HG02763 (cell line): ENCODE results near the gene SPRYD3.

Source experiments
- ATAC-seq: cut with Tn5 transposase; IDR thresholded peaks from one replicate; pipeline ENCODE4 v1.9.1; 2021; ENCODE audit warnings: mild to moderate bottlenecking, moderate library complexity; ENCODE audit not compliant: unreplicated experiment

The SPRYD3 gene

DNA sequence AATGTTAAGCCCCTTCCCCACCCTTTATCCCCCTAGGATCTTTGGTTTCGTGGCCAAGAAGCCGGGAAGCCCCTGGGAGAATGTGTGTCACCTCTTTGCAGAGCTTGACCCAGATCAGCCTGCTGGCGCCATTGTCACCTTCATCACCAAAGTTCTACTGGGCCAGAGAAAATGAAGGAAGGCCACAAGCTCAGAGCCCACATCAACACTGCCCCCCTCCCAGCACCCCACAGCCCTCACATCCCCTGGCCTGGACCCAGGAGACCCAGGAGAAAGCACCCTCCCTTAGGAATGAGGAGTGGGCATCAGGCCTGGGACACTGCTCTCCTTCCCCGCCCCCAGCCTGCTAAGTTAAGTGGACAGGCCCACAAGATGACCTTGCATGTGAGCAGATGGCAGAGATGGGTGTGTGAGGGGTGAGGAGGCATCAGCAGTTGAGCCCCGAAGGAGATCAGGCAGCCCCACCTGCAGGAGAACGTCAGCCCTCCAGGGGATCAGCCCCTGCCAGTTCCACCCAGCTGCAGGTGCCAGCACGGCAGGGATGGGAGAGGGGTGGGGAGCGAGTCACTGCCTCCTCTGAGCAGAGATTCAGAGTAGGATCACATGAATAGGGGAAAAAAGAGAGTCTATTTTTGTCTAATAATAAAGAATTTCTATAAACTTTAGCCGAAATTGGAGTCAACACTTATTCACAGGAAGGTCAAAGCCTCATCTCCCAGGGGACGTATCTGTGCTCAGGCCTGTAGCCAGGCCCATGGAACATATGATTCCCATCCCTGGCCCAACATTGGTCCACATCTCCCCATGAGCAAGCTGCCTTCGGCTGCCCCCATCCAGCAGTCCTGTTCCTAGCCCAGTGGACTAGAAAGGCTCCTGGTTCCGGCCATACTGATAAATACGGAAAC lies 15.2 kb downstream of the SPRYD3 start:
- ATAC-seq, result no peak

DNA sequence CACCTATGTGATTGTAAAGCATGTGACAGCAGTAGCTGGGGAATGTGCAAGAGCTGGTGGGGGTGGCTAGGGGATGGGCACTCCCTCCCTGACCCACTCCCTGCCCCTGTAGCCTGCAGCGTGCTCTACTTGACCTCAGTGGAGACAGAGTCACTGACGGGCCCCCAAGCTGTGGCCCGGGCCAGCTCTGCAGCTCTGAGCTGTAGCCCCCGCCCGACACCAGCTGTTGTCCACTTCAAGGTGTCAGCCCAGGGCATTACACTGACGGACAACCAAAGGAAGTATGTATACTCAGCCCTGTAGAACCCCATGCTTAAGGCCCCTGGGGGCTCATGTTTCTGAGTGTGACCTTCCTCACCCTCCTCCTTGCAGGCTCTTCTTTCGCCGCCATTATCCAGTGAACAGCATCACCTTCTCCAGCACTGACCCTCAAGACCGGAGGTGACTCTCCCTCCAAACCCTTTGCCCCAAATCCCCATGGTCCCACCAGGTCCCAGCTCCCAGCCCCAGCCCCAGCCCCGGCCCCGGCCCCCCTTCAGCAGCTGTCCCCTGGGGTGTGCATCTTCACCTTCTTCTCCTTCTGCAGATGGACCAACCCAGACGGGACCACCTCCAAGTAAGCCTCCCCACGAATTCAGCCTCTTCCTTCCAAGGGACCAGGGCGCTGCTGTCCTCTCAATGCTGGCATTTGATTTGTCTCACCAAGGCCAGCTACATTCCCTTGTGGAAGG lies 16.0 kb downstream of the SPRYD3 start:
- ATAC-seq, result no peak

DNA sequence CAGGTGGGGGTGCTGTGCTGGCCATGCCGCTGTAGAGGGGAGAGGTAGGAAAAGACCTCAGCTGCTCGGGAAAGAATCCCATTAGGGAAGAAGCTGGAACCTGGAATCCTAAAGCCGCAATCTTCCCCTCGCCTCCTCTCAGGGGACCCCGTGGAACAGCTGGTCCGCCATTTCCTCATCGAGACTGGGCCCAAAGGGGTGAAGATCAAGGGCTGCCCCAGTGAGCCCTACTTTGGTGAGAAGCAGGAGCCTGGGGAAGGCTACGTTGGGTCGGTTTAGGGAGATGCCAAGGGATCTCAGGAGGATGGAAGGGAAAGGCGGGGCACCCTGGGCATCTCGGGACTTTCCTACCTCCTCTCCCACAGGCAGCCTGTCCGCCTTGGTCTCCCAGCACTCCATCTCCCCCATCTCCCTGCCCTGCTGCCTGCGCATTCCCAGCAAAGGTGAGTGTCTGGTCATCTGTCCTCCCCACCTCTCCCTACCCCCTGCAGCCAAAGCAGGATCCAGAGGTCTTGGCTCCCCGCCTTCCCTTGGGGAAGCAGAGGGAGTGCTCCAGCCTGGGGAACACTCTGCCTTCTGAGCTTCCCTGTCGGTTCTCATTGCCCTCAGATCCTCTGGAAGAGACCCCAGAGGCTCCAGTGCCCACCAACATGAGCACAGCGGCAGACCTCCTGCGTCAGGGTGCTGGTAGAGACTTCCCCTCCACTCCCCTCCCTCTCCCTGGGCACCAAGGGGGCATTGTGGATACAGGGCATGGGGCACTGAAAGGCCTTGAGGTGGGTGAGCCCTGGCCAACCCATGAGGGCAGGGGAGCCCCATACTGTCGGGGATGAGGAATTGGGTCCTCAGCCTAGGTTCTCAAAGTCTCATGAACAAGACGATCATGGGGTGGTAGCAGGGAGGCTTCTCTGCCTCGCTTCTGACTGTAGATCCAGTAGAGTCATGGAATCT lies 16.9 kb downstream of the SPRYD3 start:
- no peak for ATAC-seq

DNA sequence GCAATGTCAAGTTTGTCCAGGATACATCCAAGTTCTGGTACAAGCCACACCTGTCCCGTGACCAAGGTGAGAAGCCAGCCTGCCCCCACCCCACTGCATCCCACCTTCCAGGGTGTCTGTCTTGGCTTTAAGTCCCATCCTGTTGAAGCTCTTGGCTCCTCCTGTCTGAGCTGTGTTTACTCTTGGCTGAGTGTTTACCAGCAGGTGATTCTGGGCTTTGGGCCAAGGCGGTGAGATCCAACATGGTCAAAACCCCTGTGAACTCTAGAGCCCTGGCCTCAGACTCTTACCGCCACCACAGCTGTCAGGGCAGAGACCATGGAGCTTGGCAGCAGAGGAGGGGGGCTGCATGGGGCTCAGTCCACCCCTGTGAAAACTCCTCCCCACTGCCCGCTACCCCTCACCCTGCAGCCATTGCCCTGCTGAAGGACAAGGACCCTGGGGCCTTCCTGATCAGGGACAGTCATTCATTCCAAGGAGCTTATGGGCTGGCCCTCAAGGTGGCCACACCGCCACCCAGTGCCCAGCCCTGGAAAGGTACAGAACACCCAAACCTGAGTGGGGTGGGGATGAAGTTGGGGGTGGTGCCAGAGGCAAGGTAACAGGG lies 17.7 kb downstream of the SPRYD3 start:
- no peak for ATAC-seq

DNA sequence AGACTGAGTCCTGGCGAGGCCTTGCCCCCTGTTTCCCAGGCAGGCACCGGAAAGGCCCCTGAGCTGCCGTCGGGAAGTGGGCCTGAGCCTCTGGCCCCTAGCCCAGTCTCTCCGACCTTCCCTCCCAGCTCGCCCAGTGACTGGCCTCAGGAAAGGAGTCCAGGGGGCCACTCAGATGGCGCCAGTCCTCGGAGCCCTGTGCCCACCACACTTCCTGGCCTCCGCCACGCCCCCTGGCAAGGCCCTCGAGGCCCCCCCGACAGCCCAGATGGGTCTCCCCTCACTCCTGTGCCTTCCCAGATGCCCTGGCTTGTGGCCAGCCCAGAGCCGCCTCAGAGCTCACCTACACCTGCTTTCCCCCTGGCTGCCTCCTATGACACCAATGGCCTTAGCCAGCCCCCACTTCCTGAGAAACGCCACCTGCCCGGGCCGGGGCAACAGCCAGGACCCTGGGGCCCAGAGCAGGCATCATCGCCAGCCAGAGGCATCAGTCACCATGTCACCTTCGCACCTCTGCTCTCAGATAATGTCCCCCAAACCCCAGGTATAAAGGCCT lies 18.4 kb downstream of the SPRYD3 start:
- ATAC-seq, result no peak

DNA sequence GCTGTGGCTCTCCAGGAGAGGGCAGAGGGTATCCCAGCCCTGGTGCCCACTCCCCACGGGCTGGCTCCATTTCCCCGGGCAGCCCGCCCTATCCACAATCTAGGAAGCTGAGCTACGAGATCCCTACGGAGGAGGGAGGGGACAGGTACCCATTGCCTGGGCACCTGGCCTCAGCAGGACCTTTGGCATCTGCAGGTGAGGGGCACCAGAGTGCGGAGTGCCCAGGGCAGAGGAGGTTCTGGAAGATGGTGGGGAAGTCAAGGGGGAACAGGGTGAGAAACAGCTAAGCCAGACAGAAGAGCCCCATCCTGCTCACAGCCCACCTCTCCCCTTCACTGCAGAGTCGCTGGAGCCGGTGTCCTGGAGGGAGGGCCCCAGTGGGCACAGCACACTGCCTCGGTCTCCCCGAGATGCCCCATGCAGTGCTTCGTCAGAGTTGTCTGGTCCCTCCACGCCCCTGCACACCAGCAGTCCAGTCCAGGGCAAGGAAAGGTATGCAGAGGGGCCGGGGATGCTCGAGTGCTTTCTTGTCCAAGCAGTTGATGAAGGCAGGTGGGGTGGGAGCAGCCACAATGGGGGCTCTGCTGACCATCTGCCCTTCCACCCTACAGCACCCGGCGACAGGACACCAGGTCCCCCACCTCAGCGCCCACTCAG lies 19.0 kb downstream of the SPRYD3 start:
- ATAC-seq, result no peak

DNA sequence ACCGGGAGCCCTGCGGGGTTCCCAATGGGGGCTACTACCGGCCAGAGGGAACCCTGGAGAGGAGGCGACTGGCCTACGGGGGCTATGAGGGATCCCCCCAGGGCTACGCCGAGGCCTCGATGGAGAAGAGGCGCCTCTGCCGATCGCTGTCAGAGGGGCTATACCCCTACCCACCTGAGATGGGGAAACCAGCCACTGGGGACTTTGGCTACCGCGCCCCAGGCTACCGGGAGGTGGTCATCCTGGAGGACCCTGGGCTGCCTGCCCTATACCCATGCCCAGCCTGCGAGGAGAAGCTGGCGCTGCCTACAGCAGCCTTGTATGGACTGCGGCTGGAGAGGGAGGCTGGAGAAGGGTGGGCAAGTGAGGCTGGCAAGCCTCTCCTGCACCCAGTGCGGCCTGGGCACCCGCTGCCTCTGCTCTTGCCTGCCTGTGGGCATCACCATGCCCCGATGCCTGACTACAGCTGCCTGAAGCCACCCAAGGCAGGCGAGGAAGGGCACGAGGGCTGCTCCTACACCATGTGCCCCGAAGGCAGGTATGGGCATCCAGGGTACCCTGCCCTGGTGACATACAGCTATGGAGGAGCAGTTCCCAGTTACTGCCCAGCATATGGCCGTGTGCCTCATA lies 19.6 kb downstream of the SPRYD3 start:
- ATAC-seq, result no peak

DNA sequence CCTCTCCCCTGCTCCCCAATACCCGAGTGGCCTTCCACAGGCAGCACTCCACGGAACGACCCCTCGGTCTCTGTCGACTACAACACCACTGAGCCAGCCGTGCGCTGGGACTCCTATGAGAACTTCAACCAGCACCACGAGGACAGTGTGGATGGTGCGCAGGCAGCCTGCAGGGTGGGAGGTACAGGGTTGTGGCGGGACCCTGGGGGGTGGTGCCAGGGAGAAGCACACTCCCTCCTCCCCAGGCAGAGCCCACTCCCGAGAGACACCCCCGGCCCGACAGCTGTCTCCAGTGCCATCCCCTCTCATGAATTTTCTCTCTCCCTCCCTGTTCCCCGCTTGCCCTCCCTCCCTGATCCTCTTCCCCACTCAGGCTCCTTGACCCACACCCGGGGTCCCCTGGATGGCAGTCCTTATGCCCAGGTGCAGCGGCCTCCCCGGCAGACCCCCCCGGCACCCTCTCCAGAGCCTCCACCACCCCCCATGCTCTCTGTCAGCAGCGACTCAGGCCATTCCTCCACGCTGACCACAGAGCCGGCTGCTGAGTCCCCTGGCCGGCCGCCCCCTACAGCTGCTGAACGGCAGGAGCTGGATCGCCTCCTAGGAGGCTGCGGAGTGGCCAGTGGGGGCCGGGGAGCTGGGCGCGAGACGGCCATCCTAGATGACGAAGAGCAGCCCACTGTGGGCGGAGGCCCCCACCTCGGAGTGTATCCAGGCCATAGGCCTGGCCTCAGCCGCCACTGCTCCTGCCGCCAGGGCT lies 20.3 kb downstream of the SPRYD3 start:
- no peak for ATAC-seq

DNA sequence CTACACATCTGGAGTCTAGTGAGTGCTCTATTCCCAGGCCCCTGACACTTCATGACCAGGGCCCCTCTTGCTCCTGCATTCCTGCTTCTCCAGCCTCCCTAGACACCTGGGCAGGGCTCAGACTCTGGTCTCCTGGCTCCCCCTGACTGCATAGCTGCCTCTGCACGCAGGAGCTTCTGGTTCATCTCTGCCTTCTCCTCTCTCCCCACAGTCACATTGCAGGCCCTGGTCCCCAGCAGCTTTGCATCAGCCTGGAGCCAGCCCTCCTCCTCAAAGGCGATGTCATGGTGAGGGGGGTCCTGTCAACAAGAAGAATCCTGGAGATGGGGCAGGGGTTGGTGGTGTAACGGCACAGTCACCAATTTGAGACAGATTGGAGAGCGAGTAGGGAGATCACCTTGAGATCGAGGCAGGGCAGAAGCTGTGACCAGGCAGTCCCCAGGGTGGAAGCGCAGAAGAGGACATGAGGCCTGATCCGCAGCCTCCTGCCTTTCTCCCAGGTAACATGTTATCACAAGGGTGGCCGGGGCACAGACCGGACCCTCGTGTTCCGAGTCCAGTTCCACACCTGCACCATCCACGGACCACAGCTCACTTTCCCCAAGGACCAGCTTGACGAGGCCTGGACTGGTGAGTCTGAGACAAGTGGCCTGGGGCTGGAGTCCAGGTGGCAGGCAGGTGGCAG lies 21.2 kb downstream of the SPRYD3 start:
- ATAC-seq, result no peak

DNA sequence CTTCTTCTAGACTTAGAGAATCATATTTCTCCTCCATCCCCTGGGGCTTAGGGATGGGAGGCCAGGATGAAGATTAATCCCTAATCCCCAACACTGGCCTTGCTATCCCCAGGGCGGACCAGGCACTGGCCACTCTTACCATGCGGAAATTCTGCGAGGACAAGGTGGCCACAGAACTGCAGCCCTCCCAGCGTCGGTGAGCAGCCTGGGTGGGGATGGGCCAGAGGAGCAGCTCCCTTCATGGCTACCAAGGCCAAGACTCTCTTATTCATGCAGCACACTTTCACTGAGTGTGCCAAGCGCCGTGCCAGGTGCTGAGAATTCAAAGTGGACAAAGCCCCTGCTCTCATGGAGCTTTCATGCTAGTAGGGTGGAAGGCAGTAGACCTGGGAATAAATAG lies 22.3 kb downstream of the SPRYD3 start:
- ATAC-seq, result no peak

DNA sequence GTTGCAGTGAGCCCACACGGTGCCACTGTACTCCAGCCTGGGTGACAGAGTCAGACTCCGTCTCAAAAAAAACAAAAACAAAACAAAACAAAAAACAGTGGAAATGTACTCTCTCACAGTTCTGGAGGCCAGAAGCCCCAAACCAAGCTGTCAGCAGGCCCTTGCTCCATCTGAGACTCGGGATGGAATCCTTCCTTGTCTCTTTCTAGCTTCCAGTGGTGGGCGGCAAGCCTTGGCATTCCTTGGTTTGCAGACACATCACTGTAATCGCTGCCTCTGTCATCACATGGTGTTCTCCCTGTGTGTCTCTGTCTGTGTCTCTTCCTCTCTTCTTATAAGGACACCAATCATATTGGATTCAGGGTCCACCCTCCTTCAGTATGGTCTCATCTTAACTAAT lies 22.9 kb downstream of the SPRYD3 start:
- ATAC-seq, result no peak

DNA sequence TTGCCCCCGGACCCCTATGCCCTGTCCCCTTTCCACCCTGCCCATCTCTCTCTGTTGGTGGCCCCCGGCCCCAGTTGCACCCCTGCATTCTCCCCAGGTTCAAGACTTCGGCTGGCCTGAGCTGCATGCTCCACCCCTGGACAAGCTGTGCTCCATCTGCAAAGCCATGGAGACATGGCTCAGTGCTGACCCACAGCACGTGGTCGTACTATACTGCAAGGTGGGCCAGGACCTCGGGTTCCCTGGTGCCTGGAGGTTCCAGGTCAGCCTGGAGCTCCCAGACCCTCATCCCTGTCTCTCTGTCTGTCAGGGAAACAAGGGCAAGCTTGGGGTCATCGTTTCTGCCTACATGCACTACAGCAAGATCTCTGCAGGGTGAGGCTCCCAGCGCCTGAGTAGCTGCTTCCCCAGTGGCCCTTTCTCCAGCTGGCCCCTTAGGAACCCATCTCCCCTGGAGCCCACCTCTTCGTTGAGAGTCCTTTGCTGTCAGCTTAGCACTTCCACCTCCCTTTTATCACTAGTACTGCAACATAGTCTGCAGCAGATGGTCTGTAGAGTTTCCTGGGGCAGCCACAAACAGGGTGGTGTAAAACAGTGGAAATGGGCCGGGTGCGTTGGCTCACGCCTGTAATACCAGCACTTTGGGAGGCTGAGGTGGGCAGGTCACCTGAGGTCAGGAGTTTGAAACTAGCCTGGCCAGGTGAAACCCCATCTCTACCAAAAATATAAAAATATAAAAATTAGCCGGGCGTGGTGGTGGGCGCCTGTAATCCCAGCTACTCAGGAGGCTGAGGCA lies 23.5 kb downstream of the SPRYD3 start:
- ATAC-seq, result no peak

DNA sequence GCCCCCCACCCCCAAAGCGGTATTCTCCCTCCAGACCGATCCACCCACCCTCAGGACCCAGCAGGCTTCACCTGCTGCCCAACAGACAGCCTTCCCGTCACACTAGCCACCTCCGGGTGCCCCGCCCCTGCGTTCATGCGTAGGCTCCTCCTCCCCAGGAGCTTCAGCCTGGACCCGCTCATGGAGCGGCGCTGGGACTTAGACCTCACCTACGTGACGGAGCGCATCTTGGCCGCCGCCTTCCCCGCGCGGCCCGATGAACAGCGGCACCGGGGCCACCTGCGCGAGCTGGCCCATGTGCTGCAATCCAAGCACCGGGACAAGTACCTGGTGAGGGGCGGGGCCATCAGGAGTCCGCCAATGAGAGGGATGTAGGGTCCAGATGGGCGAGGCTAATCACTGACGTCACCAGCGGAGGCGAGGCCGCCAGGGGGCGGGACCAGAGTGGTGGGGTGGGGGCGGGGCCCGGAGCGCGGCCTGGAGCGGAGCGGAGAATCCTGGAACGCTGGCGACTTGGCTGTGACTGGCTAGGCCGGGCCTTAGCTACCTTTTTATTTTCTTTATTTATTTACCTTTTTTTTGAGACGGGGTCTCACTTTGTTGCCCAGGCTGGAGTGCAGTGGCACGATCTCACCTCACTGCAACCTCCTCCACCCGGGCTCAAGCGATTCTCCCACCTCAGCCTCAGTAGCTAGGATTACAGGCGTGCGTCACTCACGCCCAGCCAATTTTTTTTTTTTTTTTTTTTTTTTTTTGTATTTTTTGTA lies 24.9 kb downstream of the SPRYD3 start:
- peak; percentile 92 for ATAC-seq

DNA sequence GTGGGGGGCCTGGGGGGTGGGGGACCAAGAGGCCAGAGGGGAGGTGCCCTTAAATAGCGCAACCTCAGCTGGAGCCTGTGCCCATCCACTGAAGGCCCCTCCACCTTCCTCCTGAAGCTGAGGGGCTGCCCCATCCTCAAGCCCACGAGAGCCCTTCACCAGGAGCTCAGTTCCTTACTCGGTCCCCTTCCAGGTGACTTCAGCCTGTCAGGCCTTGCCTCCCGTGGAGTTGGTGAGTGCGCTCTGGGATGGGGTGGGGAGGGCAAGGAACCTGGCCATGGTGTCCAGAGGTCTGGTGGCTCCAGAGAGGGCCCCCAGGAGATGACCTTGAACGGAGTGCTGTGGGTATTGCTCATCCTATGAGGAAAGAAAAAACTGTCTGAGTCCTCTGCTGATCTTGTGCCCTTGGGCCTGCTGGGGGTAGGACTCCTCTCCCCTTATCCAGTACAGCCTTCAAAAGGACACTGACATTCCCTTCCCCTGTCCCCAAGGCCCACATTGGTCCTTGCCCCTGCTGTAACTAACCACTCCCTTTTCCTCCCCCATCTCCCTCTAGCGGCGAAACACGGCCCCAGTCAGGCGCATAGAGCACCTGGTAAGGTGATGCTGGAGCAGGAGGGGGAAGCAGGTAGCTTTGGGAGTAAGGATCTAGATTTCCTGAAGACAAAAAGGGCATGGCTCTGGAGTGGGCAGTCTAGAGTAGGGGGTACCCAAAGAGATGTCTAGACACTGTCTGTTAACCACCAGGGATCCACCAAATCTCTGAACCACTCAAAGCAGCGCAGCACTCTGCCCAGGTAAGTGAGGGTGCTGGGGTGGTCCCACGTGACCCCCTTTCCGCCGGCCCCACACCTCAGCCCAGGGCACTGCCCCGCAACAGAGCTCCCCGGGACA lies 25.7 kb downstream of the SPRYD3 start:
- ATAC-seq, result no peak

DNA sequence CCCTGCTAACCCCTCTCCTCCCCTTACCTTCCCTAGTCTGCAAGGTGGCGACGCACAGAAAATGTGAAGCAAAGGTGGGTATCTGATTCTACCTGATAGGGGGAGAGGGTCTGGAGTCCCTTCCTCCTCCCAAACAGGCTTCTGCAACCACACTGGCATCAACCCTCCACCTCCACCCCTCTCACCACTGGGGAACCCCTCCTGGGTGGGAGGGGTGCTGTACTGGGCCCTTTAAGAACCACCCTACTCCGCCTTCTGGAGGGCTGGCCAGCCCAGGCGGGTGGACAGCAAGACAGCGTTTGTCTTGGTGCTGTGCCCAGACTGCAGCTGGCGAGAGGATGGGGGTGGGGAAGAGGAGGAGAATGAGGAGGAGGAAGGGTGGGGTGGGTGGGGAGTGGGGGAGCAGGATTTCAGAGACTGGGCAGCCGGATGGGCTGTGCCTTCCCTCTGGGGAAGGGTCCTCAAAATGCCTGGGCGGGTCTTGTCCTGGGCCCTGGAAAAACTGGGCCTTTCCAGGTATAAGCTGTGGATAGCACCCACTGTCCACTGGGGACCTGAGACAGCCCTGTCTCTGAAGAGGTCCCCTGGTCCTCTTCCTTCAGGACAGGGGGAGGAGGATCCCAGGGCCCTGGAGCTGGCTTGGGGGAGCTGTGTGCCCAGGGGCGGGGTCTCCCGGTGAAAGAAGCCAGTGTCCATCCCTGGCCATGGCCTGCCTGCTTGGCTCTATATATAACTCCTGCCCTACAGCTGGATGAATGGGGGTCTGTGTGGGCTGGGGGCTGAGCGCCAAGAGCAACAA lies 26.6 kb downstream of the SPRYD3 start:
- no peak for ATAC-seq
